HCT116 (cell line): Measurements from ENCODE around the gene ZNF652. TPM values are rescaled to one million over a fixed set of nuclear protein-coding genes. Genes with fewer than 3 reads are reported as not detected.

Source experiments
- ATAC-seq: fragments of 200-7000 bp; cut with Tn5 transposase; 2 replicates; pipeline ENCODE4 v1.9.1; 2020; ENCODE audit warnings: mild to moderate bottlenecking, moderate library complexity
- BruUV-seq: library from RNA; stranded (reverse); fragments of 400-500 nt; replicated peaks from 2 replicates; lab custom pipeline; 2021; lab: Mats Ljungman, UMichigan
- CTCF ChIA-PET: fragments of 300-600 bp; sonication (Branson Sonifier 250); formaldehyde crosslinking; loops from one replicate; lab custom pipeline; 2021; ENCODE audit warnings: antibody characterized with exemption; lab: Charles Lee
- POLR2A ChIA-PET: fragments of 300-600, 350-600 bp; sonication (Branson Sonifier 250); formaldehyde crosslinking; loops from one replicate; lab custom pipeline; 2021; ENCODE audit warnings: antibody characterized with exemption; lab: Charles Lee
- RAD21 ChIA-PET, 2 experiments: fragments of 300-600 bp; sonication (Branson Sonifier 250); formaldehyde crosslinking; loops; one replicate each; lab custom pipeline; 2023; ENCODE audit warnings: low total read pairs in 2 of 2; ENCODE audit not compliant: uncharacterized antibody in 2 of 2, unreplicated experiment in 2 of 2, low non-redundant PET in 1 of 2; lab: Charles Lee
- DNase-seq: peaks from one replicate; pipeline ENCODE4 v3.0.0-alpha.2; 2010; ENCODE audit warnings: low read depth, low spot score
- H2AFZ ChIP-seq: fragments of 200-600 bp; shearing (Covaris generic), sonication (generic); 2 replicates; pipeline ENCODE4 v1.6.1; 2017; ENCODE audit warnings: low read depth, mixed run types, mixed read lengths, antibody characterized with exemption, low read length; ENCODE audit not compliant: poor library complexity, severe bottlenecking
- H3K27ac ChIP-seq: 2 replicates; pipeline ENCODE4 v1.5.1; 2012; ENCODE audit warnings: low read depth, low read length
- H3K27me3 ChIP-seq: fragments of 200-600 bp; sonication (generic); 2 replicates; pipeline ENCODE4 v1.6.1; 2016; ENCODE audit warnings: mixed run types, low read length, mixed read lengths; ENCODE audit not compliant: insufficient read depth
- H3K36me3 ChIP-seq, 2 experiments: fragments of 200-500 bp in 1 of 2; fragments of 200-600 bp in 1 of 2; sonication (Bioruptor generic) in 1 of 2; sonication (generic) in 1 of 2; 2 replicates each; pipeline versions ENCODE4 v1.5.1 to v1.6.1; 2014 to 2016; ENCODE audit warnings: low read length in 2 of 2, inconsistent platforms in 1 of 2, mixed read lengths in 1 of 2, mixed run types in 1 of 2; ENCODE audit not compliant: insufficient read depth in 2 of 2, control insufficient read depth in 1 of 2
- H3K4me1 ChIP-seq, 2 experiments: fragments of 200-600 bp in 1 of 2; sonication (generic) in 1 of 2; 2 replicates each; pipeline versions ENCODE4 v1.5.1 to v1.6.1; 2012 to 2017; ENCODE audit warnings: low read length in 2 of 2, inconsistent platforms in 1 of 2, mild to moderate bottlenecking in 1 of 2, mixed read lengths in 1 of 2, mixed run types in 1 of 2, moderate library complexity in 1 of 2; ENCODE audit not compliant: insufficient read depth in 2 of 2, control insufficient read depth in 1 of 2
- H3K4me2 ChIP-seq: fragments of 200-600 bp; sonication (generic); 2 replicates; pipeline ENCODE4 v1.6.1; 2017; ENCODE audit warnings: mixed run types, low read length, mixed read lengths
- H3K4me3 ChIP-seq, 2 experiments: fragments of 200-600 bp in 1 of 2; sonication (generic) in 1 of 2; replicated peaks in 1 of 2; 2 replicates each; pipeline ENCODE4 v1.5.1; 2011 to 2016; ENCODE audit warnings: low read length in 2 of 2, control low read depth in 1 of 2, low read depth in 1 of 2, mild to moderate bottlenecking in 1 of 2, mixed read lengths in 1 of 2, mixed run types in 1 of 2
- H3K79me2 ChIP-seq: fragments of 200-600 bp; sonication (generic); 2 replicates; pipeline ENCODE4 v1.6.1; 2017; ENCODE audit warnings: mild to moderate bottlenecking, mixed run types, low read length, moderate library complexity, mixed read lengths; ENCODE audit not compliant: insufficient read depth
- H3K9ac ChIP-seq: fragments of 200-600 bp; sonication (generic); 2 replicates; pipeline ENCODE4 v1.6.1; 2016; ENCODE audit warnings: low read length, mixed read lengths
- H3K9me2 ChIP-seq: fragments of 200-600 bp; sonication (generic), shearing (Covaris generic); 2 replicates; pipeline ENCODE4 v1.6.1; 2017; ENCODE audit warnings: mixed run types, mild to moderate bottlenecking, moderate library complexity; ENCODE audit not compliant: insufficient read depth
- H3K9me3 ChIP-seq, 2 experiments: fragments of 200-500 bp in 1 of 2; fragments of 200-600 bp in 1 of 2; sonication (Bioruptor generic) in 1 of 2; sonication (generic) in 1 of 2; 2 replicates each; pipeline ENCODE4 v1.6.1; 2014 to 2017; ENCODE audit warnings: low read length in 2 of 2, mixed read lengths in 2 of 2, inconsistent platforms in 1 of 2, low read depth in 1 of 2, mild to moderate bottlenecking in 1 of 2, mixed run types in 1 of 2, moderate library complexity in 1 of 2; ENCODE audit not compliant: control insufficient read depth in 1 of 2, insufficient read depth in 1 of 2
- H4K20me1 ChIP-seq: fragments of 200-600 bp; sonication (generic), shearing (Covaris generic); 2 replicates; pipeline ENCODE4 v1.6.1; 2017; ENCODE audit warnings: mixed run types, mild to moderate bottlenecking, moderate library complexity; ENCODE audit not compliant: insufficient read depth
- ATF3 ChIP-seq: IDR thresholded peaks from 2 replicates; pipeline ENCODE4 v1.6.1; 2012
- CEBPB ChIP-seq: IDR thresholded peaks from 2 replicates; pipeline ENCODE4 v1.6.1; 2012; ENCODE audit warnings: low read depth
- ELF1 ChIP-seq: IDR thresholded peaks from 2 replicates; pipeline ENCODE4 v1.6.1; 2012; ENCODE audit warnings: low read depth, borderline replicate concordance
- EZH2 ChIP-seq: fragments of 200-600 bp; sonication (generic); IDR thresholded peaks from 2 replicates; pipeline ENCODE4 v1.6.1; 2017; ENCODE audit warnings: antibody characterized with exemption, mixed run types
- EZH2phosphoT487 ChIP-seq: fragments of 200-600 bp; IDR thresholded peaks from 2 replicates; pipeline ENCODE4 v1.6.1; 2018; ENCODE audit warnings: antibody characterized with exemption, borderline replicate concordance
- FOSL1 ChIP-seq: IDR thresholded peaks from 2 replicates; pipeline ENCODE4 v1.6.1; 2012; ENCODE audit warnings: low read depth
- JUND ChIP-seq: IDR thresholded peaks from 2 replicates; pipeline ENCODE4 v1.6.1; 2012
- MAX ChIP-seq: IDR thresholded peaks from 2 replicates; pipeline ENCODE4 v1.6.1; 2012
- POLR2A ChIP-seq: IDR thresholded peaks from 2 replicates; pipeline ENCODE4 v1.7.0; 2011; ENCODE audit warnings: borderline replicate concordance; ENCODE audit not compliant: insufficient read depth, insufficient read length; ENCODE audit errors: extremely low read depth
- POLR2AphosphoS5 ChIP-seq: IDR thresholded peaks from 2 replicates; pipeline ENCODE4 v1.6.1; 2011; ENCODE audit warnings: mild to moderate bottlenecking, low read depth, low read length, moderate library complexity
- RAD21 ChIP-seq: IDR thresholded peaks from 2 replicates; pipeline ENCODE4 v1.6.1; 2012; ENCODE audit warnings: low read depth, mild to moderate bottlenecking
- REST ChIP-seq: IDR thresholded peaks from 2 replicates; pipeline ENCODE4 v1.6.1; 2012; ENCODE audit warnings: low read depth
- SIN3A ChIP-seq: IDR thresholded peaks from 2 replicates; pipeline ENCODE4 v1.6.1; 2012; ENCODE audit warnings: low read depth
- TCF7L2 ChIP-seq: IDR thresholded peaks from 2 replicates; pipeline ENCODE4 v1.7.0; 2011; ENCODE audit warnings: borderline replicate concordance, inconsistent platforms; ENCODE audit not compliant: insufficient read depth, insufficient read length; ENCODE audit errors: extremely low read depth
- YY1 ChIP-seq: IDR thresholded peaks from 2 replicates; pipeline ENCODE4 v1.6.1; 2011; ENCODE audit warnings: low read length, low read depth, moderate library complexity, mild to moderate bottlenecking; ENCODE audit not compliant: insufficient replicate concordance; ENCODE audit errors: extremely low read depth
- ZFX ChIP-seq: fragments of 450-650 bp; IDR thresholded peaks from 2 replicates; pipeline ENCODE4 v1.6.1; 2017
- ZNF274 ChIP-seq: fragments of 200-500 bp; sonication (Bioruptor generic); IDR thresholded peaks from 2 replicates; pipeline ENCODE4 v1.6.1; 2014; ENCODE audit warnings: mild to moderate bottlenecking, low read depth, low read length, inconsistent platforms
- intact Hi-C: fragments of 100-400 bp; cut with micrococcal nuclease; formaldehyde crosslinking; loops from 2 replicates; pipeline ENCODE4 v1.10.0; 2022
- total RNA-seq: library from RNA; stranded (reverse); gene quantifications from one replicate; pipeline ENCODE4 v1.2.1, GENCODE V29; 2021; ENCODE audit not compliant: unreplicated experiment
- TF ChIP-seq, protein P1 (sequence below), 3 experiments: fragments of 200-600 bp in 1 of 3; sonication (generic) in 1 of 3; IDR thresholded peaks in 2 of 3; conservative IDR thresholded peaks in 1 of 3; 2 replicates each; pipeline ENCODE4 v1.5.1; 2012 to 2017; ENCODE audit warnings: low read depth in 2 of 3, low read length in 2 of 3, antibody characterized with exemption in 1 of 3, borderline replicate concordance in 1 of 3, control low read depth in 1 of 3, mild to moderate bottlenecking in 1 of 3, mixed read lengths in 1 of 3, mixed run types in 1 of 3, moderate library complexity in 1 of 3; ENCODE audit not compliant: insufficient read depth in 1 of 3
- TF ChIP-seq, protein P2 (sequence below): IDR thresholded peaks from 2 replicates; pipeline ENCODE4 v1.6.1; 2011; ENCODE audit warnings: mild to moderate bottlenecking, low read length, moderate library complexity; ENCODE audit not compliant: insufficient replicate concordance; ENCODE audit errors: extremely low read depth

Gene ZNF652
- total RNA-seq, 1 experiment from 2014 or later, result 27.8 TPM

DNA sequence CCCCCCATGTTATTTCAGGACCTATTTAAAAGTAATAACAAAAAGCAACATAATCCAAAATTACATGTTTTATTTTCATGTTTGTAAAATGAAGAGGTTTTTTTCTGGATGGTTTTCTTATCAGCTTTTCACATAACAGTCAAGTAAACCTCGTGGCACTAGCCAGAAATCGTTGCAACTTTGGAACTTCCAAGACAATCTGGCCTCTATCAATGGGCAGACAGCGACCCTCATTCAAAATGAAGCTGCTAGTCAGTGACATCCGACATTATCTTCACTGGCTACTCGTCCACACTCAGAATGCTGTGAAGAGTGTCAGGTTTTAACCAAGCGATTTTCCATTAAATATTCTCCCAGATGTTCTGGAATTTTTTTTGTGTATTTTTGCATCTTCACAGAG, 22.7 kb downstream of the ZNF652 start:
- ATAC-seq (no peak), DNase-seq (no peak)
- H3K9me2 ChIP-seq, result no peaks in the 10 kb centered on the region
- no TSS peak for BruUV-seq
- no peak overlapping the region for H3K27ac ChIP-seq
- H3K79me2 ChIP-seq, result peaks cover 67% of the 10 kb centered on the region
- ChIA-PET RAD21 (no interaction called here), POLR2A (no interaction called here), CTCF (no interaction called here)
- no peaks in the 10 kb centered on the region for H3K9me3 ChIP-seq
- intact Hi-C loops, result no loop called here
- no peak overlapping the region for H3K9ac ChIP-seq
- no peak overlapping the region for H2AFZ ChIP-seq
- H3K4me3 ChIP-seq, result no peak overlapping the region
- H4K20me1 ChIP-seq, result peaks cover 10% of the 10 kb centered on the region; the same call in 1 of the 2 replicates
- no peaks in the 10 kb centered on the region for H3K36me3 ChIP-seq
- TF ChIP-seq FOSL1 (no peak), EZH2phosphoT487 (no peak), POLR2A (no peak), CEBPB (no peak), TCF7L2 (no peak), SIN3A (no peak), ATF3 (no peak), EZH2 (no peak), RAD21 (no peak), JUND (no peak), POLR2AphosphoS5 (no peak), MAX (no peak), ZNF274 (no peak), ZFX (no peak), YY1 (no peak), ELF1 (no peak), REST (no peak)
- TF ChIP-seq, protein P1, sequence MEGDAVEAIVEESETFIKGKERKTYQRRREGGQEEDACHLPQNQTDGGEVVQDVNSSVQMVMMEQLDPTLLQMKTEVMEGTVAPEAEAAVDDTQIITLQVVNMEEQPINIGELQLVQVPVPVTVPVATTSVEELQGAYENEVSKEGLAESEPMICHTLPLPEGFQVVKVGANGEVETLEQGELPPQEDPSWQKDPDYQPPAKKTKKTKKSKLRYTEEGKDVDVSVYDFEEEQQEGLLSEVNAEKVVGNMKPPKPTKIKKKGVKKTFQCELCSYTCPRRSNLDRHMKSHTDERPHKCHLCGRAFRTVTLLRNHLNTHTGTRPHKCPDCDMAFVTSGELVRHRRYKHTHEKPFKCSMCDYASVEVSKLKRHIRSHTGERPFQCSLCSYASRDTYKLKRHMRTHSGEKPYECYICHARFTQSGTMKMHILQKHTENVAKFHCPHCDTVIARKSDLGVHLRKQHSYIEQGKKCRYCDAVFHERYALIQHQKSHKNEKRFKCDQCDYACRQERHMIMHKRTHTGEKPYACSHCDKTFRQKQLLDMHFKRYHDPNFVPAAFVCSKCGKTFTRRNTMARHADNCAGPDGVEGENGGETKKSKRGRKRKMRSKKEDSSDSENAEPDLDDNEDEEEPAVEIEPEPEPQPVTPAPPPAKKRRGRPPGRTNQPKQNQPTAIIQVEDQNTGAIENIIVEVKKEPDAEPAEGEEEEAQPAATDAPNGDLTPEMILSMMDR (IDR thresholded peaks at IDR 0.05 in 2 of 3, conservative IDR thresholded peaks at IDR 0.05 in 1 of 3; ENCODE audit: borderline replicate concordance in 1 of 3, insufficient read depth in 1 of 3, low read depth in 2 of 3, low read length in 2 of 3), result no peak
- TF ChIP-seq, protein P2, sequence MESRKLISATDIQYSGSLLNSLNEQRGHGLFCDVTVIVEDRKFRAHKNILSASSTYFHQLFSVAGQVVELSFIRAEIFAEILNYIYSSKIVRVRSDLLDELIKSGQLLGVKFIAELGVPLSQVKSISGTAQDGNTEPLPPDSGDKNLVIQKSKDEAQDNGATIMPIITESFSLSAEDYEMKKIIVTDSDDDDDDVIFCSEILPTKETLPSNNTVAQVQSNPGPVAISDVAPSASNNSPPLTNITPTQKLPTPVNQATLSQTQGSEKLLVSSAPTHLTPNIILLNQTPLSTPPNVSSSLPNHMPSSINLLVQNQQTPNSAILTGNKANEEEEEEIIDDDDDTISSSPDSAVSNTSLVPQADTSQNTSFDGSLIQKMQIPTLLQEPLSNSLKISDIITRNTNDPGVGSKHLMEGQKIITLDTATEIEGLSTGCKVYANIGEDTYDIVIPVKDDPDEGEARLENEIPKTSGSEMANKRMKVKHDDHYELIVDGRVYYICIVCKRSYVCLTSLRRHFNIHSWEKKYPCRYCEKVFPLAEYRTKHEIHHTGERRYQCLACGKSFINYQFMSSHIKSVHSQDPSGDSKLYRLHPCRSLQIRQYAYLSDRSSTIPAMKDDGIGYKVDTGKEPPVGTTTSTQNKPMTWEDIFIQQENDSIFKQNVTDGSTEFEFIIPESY, result no peak
- no peaks in the 10 kb centered on the region for H3K4me1 ChIP-seq
- H3K27me3 ChIP-seq, result no peaks in the 10 kb centered on the region
- H3K4me2 ChIP-seq, result no peak overlapping the region
